ENCODE data around the gene ROPN1B. TPM values are rescaled to one million over a fixed set of nuclear protein-coding genes. Genes with fewer than 3 reads are reported as not detected.
"Not testable (repeated sequence)": the region's sequence is repeated elsewhere in the genome, so short reads cannot be mapped to it uniquely, and the experiment has no call there.

Gene ROPN1B
- total RNA-seq, 2 experiments from 2014 or later, result not detected

GRCh38 chr3:125960456-125961288 lies 8.3 kb upstream of the ROPN1B start:
- H3K27me3 Mint-ChIP-seq (ENCODE audit: low read depth), result peaks cover 23% of the 10 kb centered on the region
- DNase-seq, result no peak
- CTCF ChIA-PET, result interaction anchor here (0.5 kb wide), 1 partner anchor 86 kb away, joined by 3 read pairs; no protein-coding TSS in a partner anchor
- peaks cover 3% of the 10 kb centered on the region for H3K9me3 Mint-ChIP-seq
- H3K36me3 Mint-ChIP-seq (ENCODE audit: low read depth), result no peaks in the 10 kb centered on the region
- H3K4me1 Mint-ChIP-seq (ENCODE audit: low read depth), result no peaks in the 10 kb centered on the region
- intact Hi-C loops (cut with micrococcal nuclease), result no loop called here
- H3K27ac Mint-ChIP-seq, result no peak overlapping the region
- no peak overlapping the region for H3K4me3 Mint-ChIP-seq

- Mint-ChIP-seq H3K4me3 (no peak overlapping the region), H3K27me3 (ENCODE audit: low read depth) (peaks cover 23% of the 10 kb centered on the region), H3K27ac (no peak overlapping the region), H3K4me1 (ENCODE audit: low read depth) (no peaks in the 10 kb centered on the region), H3K9me3 (peaks cover 3% of the 10 kb centered on the region), H3K36me3 (ENCODE audit: low read depth) (no peaks in the 10 kb centered on the region)
- DNase-seq, result no peak
- intact Hi-C loops (cut with micrococcal nuclease), result no loop called here
- CTCF ChIA-PET, result no interaction called here
These were observed 7.7 kb upstream of the ROPN1B start for GRCh38 chr3:125961289-125961589.

- CTCF ChIA-PET; H3K4me3 Mint-ChIP-seq; intact Hi-C loops (cut with micrococcal nuclease); H3K9me3 Mint-ChIP-seq; H3K27me3 Mint-ChIP-seq (ENCODE audit: low read depth); H3K4me1 Mint-ChIP-seq (ENCODE audit: low read depth); H3K36me3 Mint-ChIP-seq (ENCODE audit: low read depth); DNase-seq; H3K27ac Mint-ChIP-seq: not testable (repeated sequence)
These were observed 5.1 kb upstream of the ROPN1B start for GRCh38 chr3:125963834-125964233.

- H3K9me3 Mint-ChIP-seq, result no peaks in the 10 kb centered on the region
- intact Hi-C loops (cut with micrococcal nuclease), result no loop called here
- no peaks in the 10 kb centered on the region for H3K4me1 Mint-ChIP-seq (ENCODE audit: low read depth)
- no peaks in the 10 kb centered on the region for H3K36me3 Mint-ChIP-seq (ENCODE audit: low read depth)
- H3K27me3 Mint-ChIP-seq (ENCODE audit: low read depth), result peaks cover 13% of the 10 kb centered on the region
- DNase-seq, result no peak
- no peak overlapping the region for H3K27ac Mint-ChIP-seq
- no peak overlapping the region for H3K4me3 Mint-ChIP-seq
- CTCF ChIA-PET, result no interaction called here
These were observed 3.5 kb upstream of the ROPN1B start for GRCh38 chr3:125965505-125965904.

- H3K9me3 Mint-ChIP-seq, result no peaks in the 10 kb centered on the region
- no peak overlapping the region for H3K27ac Mint-ChIP-seq
- CTCF ChIA-PET, result no interaction called here
- intact Hi-C loops (cut with micrococcal nuclease), result no loop called here
- no peak overlapping the region for H3K4me3 Mint-ChIP-seq
- H3K36me3 Mint-ChIP-seq (ENCODE audit: low read depth), result no peaks in the 10 kb centered on the region
- peaks cover 19% of the 10 kb centered on the region for H3K27me3 Mint-ChIP-seq (ENCODE audit: low read depth)
- no peak for DNase-seq
- peaks cover 3% of the 10 kb centered on the region for H3K4me1 Mint-ChIP-seq (ENCODE audit: low read depth)
These were observed 1.8 kb upstream of the ROPN1B start for GRCh38 chr3:125967156-125967555.

- H3K27ac Mint-ChIP-seq; DNase-seq; H3K4me1 Mint-ChIP-seq (ENCODE audit: low read depth); H3K4me3 Mint-ChIP-seq; H3K9me3 Mint-ChIP-seq; intact Hi-C loops (cut with micrococcal nuclease); CTCF ChIA-PET; H3K36me3 Mint-ChIP-seq (ENCODE audit: low read depth): not testable (repeated sequence)
- H3K27me3 Mint-ChIP-seq (ENCODE audit: low read depth), result peaks cover 22% of the 10 kb centered on the region
These were observed 857 bp upstream of the ROPN1B start for GRCh38 chr3:125968121-125968520.

GRCh38 chr3:125971997-125972944 lies 3.3 kb downstream of the ROPN1B start:
- DNase-seq, result peak; percentile 32

GRCh38 chr3:125975245-125976002 lies 6.4 kb downstream of the ROPN1B start:
- intact Hi-C loops (cut with micrococcal nuclease), result loop anchor here (10.0 kb wide), 1 partner anchor 51 kb away; no protein-coding TSS in a partner anchor
- H3K4me3 Mint-ChIP-seq; H3K9me3 Mint-ChIP-seq; CTCF ChIA-PET; H3K4me1 Mint-ChIP-seq (ENCODE audit: low read depth); DNase-seq; H3K36me3 Mint-ChIP-seq (ENCODE audit: low read depth); H3K27ac Mint-ChIP-seq: not testable (repeated sequence)
- H3K27me3 Mint-ChIP-seq (ENCODE audit: low read depth), result peaks cover 11% of the 10 kb centered on the region

More at GRCh38 chr3:125971997-125972944, 3.3 kb downstream of the ROPN1B start:
- CTCF ChIA-PET, result interaction anchor here (0.7 to 1.4 kb wide), 3 partner anchors 65 to 130 kb away, joined by 3 to 5 read pairs (median 4); no protein-coding TSS in a partner anchor
- not testable (repeated sequence) for H3K9me3 Mint-ChIP-seq; H3K4me1 Mint-ChIP-seq (ENCODE audit: low read depth); H3K27ac Mint-ChIP-seq; H3K36me3 Mint-ChIP-seq (ENCODE audit: low read depth)
- H3K4me3 Mint-ChIP-seq, result peak overlapping the region; percentile 41
- H3K27me3 Mint-ChIP-seq (ENCODE audit: low read depth), result peaks cover 18% of the 10 kb centered on the region
- intact Hi-C loops (cut with micrococcal nuclease), result loop anchor here (5.0 to 10.0 kb wide), 2 partner anchors 47 to 110 kb away; partner anchors contain the start of gene SLC41A3

GRCh38 chr3:125976003-125976390 lies 7.0 kb downstream of the ROPN1B start:
- H3K9me3 Mint-ChIP-seq; H3K4me1 Mint-ChIP-seq (ENCODE audit: low read depth); H3K4me3 Mint-ChIP-seq; CTCF ChIA-PET; H3K36me3 Mint-ChIP-seq (ENCODE audit: low read depth); DNase-seq; H3K27ac Mint-ChIP-seq: not testable (repeated sequence)
- intact Hi-C loops (cut with micrococcal nuclease), result loop anchor here (10.0 kb wide), 1 partner anchor 51 kb away; no protein-coding TSS in a partner anchor
- peaks cover 11% of the 10 kb centered on the region for H3K27me3 Mint-ChIP-seq (ENCODE audit: low read depth)

- DNase-seq; H3K36me3 Mint-ChIP-seq (ENCODE audit: low read depth); H3K27ac Mint-ChIP-seq; H3K9me3 Mint-ChIP-seq; H3K27me3 Mint-ChIP-seq (ENCODE audit: low read depth); H3K4me3 Mint-ChIP-seq; CTCF ChIA-PET; H3K4me1 Mint-ChIP-seq (ENCODE audit: low read depth): not testable (repeated sequence)
- intact Hi-C loops (cut with micrococcal nuclease), result loop anchor here (10.0 kb wide), 1 partner anchor 52 kb away; no protein-coding TSS in a partner anchor
These were observed 8.1 kb downstream of the ROPN1B start for GRCh38 chr3:125977104-125977503.

GRCh38 chr3:125984951-125985350 lies 16.0 kb downstream of the ROPN1B start:
- intact Hi-C loops (cut with micrococcal nuclease); DNase-seq; H3K27ac Mint-ChIP-seq; H3K9me3 Mint-ChIP-seq; H3K4me1 Mint-ChIP-seq (ENCODE audit: low read depth); H3K36me3 Mint-ChIP-seq (ENCODE audit: low read depth); H3K27me3 Mint-ChIP-seq (ENCODE audit: low read depth); CTCF ChIA-PET; H3K4me3 Mint-ChIP-seq: not testable (repeated sequence)

Measured in activated naive CD4-positive, alpha-beta T cell treated with anti-CD3 and anti-CD28 coated beads for 36 hours (primary cell).